ENCODE measurements around the gene TNNI3K.

Gene TNNI3K

GRCh38 chr1:74266001-74266400 is 30.8 kb downstream of the TNNI3K start:
- no peak for TF ChIP-seq CTCF (IDR thresholded peaks at IDR 0.05; ENCODE audit: insufficient read depth, low read length, poor library complexity, severe bottlenecking)
- H3K36me3 ChIP-seq (ENCODE audit: control insufficient read depth, insufficient read depth, low read length): no peaks in the 10 kb centered on the region
- H3K27me3 ChIP-seq (replicated peaks; ENCODE audit: control insufficient read depth, insufficient read depth, low read length): no peaks in the 10 kb centered on the region
- DNase-seq (ENCODE audit: extremely low read depth, insufficient read length): no peak
- H3K4me3 ChIP-seq (replicated peaks; ENCODE audit: low read depth, low read length): no peak overlapping the region

- Histone ChIP-seq H3K27me3 (replicated peaks; ENCODE audit: control insufficient read depth, insufficient read depth, low read length) (no peaks in the 10 kb centered on the region), H3K36me3 (ENCODE audit: control insufficient read depth, insufficient read depth, low read length) (no peaks in the 10 kb centered on the region), H3K4me3 (replicated peaks; ENCODE audit: low read depth, low read length) (no peak overlapping the region)
- TF ChIP-seq CTCF (IDR thresholded peaks at IDR 0.05; ENCODE audit: insufficient read depth, low read length, poor library complexity, severe bottlenecking): no peak
- no peak for DNase-seq (ENCODE audit: extremely low read depth, insufficient read length)
Measured at GRCh38 chr1:74271503-74271902, 36.3 kb downstream of the TNNI3K start.

GRCh38 chr1:74280642-74281396 is 45.6 kb downstream of the TNNI3K start:
- no peaks in the 10 kb centered on the region for H3K36me3 ChIP-seq (ENCODE audit: control insufficient read depth, insufficient read depth, low read length)
- no peak for DNase-seq (ENCODE audit: extremely low read depth, insufficient read length)
- H3K27me3 ChIP-seq (replicated peaks; ENCODE audit: control insufficient read depth, insufficient read depth, low read length): no peaks in the 10 kb centered on the region
- no peak overlapping the region for H3K4me3 ChIP-seq (replicated peaks; ENCODE audit: low read depth, low read length)
- no peak for TF ChIP-seq CTCF (IDR thresholded peaks at IDR 0.05; ENCODE audit: insufficient read depth, low read length, poor library complexity, severe bottlenecking)

- Histone ChIP-seq H3K36me3 (ENCODE audit: control insufficient read depth, insufficient read depth, low read length) (no peaks in the 10 kb centered on the region), H3K27me3 (replicated peaks; ENCODE audit: control insufficient read depth, insufficient read depth, low read length) (no peaks in the 10 kb centered on the region), H3K4me3 (replicated peaks; ENCODE audit: low read depth, low read length) (no peak overlapping the region)
- no peak for DNase-seq (ENCODE audit: extremely low read depth, insufficient read length)
- TF ChIP-seq CTCF (IDR thresholded peaks at IDR 0.05; ENCODE audit: insufficient read depth, low read length, poor library complexity, severe bottlenecking): no peak
Measured at GRCh38 chr1:74286414-74286813, 51.2 kb downstream of the TNNI3K start.

- TF ChIP-seq CTCF (IDR thresholded peaks at IDR 0.05; ENCODE audit: insufficient read depth, low read length, poor library complexity, severe bottlenecking): no peak
- no peaks in the 10 kb centered on the region for H3K36me3 ChIP-seq (ENCODE audit: control insufficient read depth, insufficient read depth, low read length)
- no peaks in the 10 kb centered on the region for H3K27me3 ChIP-seq (replicated peaks; ENCODE audit: control insufficient read depth, insufficient read depth, low read length)
- no peak for DNase-seq (ENCODE audit: extremely low read depth, insufficient read length)
- H3K4me3 ChIP-seq (replicated peaks; ENCODE audit: low read depth, low read length): no peak overlapping the region
Measured at GRCh38 chr1:74314438-74314837, 79.3 kb downstream of the TNNI3K start.

GRCh38 chr1:74316302-74316701 is 81.1 kb downstream of the TNNI3K start:
- TF ChIP-seq CTCF (IDR thresholded peaks at IDR 0.05; ENCODE audit: insufficient read depth, low read length, poor library complexity, severe bottlenecking): no peak

More at GRCh38 chr1:74316302-74316701, 81.1 kb downstream of the TNNI3K start:
- H3K27me3 ChIP-seq (replicated peaks; ENCODE audit: control insufficient read depth, insufficient read depth, low read length): no peaks in the 10 kb centered on the region
- no peak overlapping the region for H3K4me3 ChIP-seq (replicated peaks; ENCODE audit: low read depth, low read length)
- DNase-seq (ENCODE audit: extremely low read depth, insufficient read length): no peak
- no peaks in the 10 kb centered on the region for H3K36me3 ChIP-seq (ENCODE audit: control insufficient read depth, insufficient read depth, low read length)
